ENCODE results near the gene ESYT2.

GRCh38 chr7:158811461-158811860 is 17.8 kb downstream of the ESYT2 start:
- TF ChIP-seq CTCF (conservative IDR thresholded peaks at IDR 0.05 in 1 of 2, IDR thresholded peaks at IDR 0.05 in 1 of 2; ENCODE audit: low read depth in 1 of 2, low read length in 2 of 2) (no peak), EZH2 (IDR thresholded peaks at IDR 0.05; ENCODE audit: low read length, missing control alignments) (no peak)

Data from fibroblast of lung (primary cell).